Stimulated activated effector memory CD8-positive, alpha-beta T cell treated with anti-CD3 and anti-CD28 coated beads, Interleukin-12 subunit alpha, Interleukin-12 subunit beta, amount 100 ng/mL, for 72 hours (primary cell): ENCODE results near the gene PKD2.

Experiments
- ATAC-seq: fragments of 150-1000 bp; cut with Tn5 transposase; 2 replicates; pipeline ENCODE4 v1.10.0; 2021
- DNase-seq, 2 donors: peaks; one replicate each; pipeline ENCODE4 v3.0.0; 2021 to 2022; ENCODE audit warnings: low spot score in 2 of 2
- H3K27ac Mint-ChIP-seq: one replicate; pipeline ENCODE4 v1.8.0; 2022; ENCODE audit warnings: mild to moderate bottlenecking, mixed read lengths
- H3K36me3 Mint-ChIP-seq: one replicate; pipeline ENCODE4 v1.8.0; 2022; ENCODE audit warnings: mild to moderate bottlenecking, mixed read lengths
- H3K4me1 Mint-ChIP-seq: one replicate; pipeline ENCODE4 v1.8.0; 2022; ENCODE audit warnings: mixed read lengths
- H3K4me3 Mint-ChIP-seq: one replicate; pipeline ENCODE4 v1.8.0; 2022; ENCODE audit warnings: mild to moderate bottlenecking, mixed read lengths
- H3K9me3 Mint-ChIP-seq: one replicate; pipeline ENCODE4 v1.8.0; 2022; ENCODE audit warnings: mixed read lengths

Gene PKD2

GRCh38 chr4:88062311-88062710 is 54.9 kb downstream of the PKD2 start:
- ATAC-seq (no peak), DNase-seq (no peak)
- Mint-ChIP-seq H3K4me3 (no peak overlapping the region), H3K4me1 (no peaks in the 10 kb centered on the region), H3K27ac (no peak overlapping the region), H3K36me3 (peaks cover 68% of the 10 kb centered on the region), H3K9me3 (no peaks in the 10 kb centered on the region)

DNA sequence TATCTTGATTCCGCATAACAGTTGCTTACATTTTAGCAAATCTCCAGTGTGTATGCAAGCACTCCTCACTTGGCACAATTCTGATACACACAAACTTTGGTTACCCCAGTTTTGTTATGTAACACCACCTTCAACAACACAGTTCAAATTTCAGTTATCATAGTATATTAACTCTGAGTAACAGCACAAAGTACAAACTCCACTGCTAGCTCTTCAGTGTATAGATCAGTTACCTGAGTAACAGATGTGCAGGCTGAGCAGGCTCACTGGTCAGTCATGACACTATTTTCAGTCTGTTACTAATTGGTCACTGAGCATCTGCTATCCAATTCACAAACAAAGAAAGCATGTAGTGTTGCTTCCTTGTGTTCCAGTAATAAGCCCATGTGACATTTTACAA is 55.4 kb downstream of the PKD2 start:
- peaks cover 68% of the 10 kb centered on the region for H3K36me3 Mint-ChIP-seq
- H3K4me1 Mint-ChIP-seq = no peaks in the 10 kb centered on the region
- H3K9me3 Mint-ChIP-seq = no peaks in the 10 kb centered on the region
- H3K27ac Mint-ChIP-seq = no peak overlapping the region
- H3K4me3 Mint-ChIP-seq = no peak overlapping the region
- ATAC-seq (no peak), DNase-seq (no peak)

GRCh38 chr4:88063634-88064296 is 56.3 kb downstream of the PKD2 start:
- no peak overlapping the region for H3K27ac Mint-ChIP-seq
- ATAC-seq (no peak), DNase-seq (no peak)
- H3K4me3 Mint-ChIP-seq = no peak overlapping the region
- no peaks in the 10 kb centered on the region for H3K9me3 Mint-ChIP-seq
- peaks cover 70% of the 10 kb centered on the region for H3K36me3 Mint-ChIP-seq
- H3K4me1 Mint-ChIP-seq = no peaks in the 10 kb centered on the region

GRCh38 chr4:88064410-88064809 is 57.0 kb downstream of the PKD2 start:
- Mint-ChIP-seq H3K4me1 (no peaks in the 10 kb centered on the region), H3K36me3 (peaks cover 72% of the 10 kb centered on the region)

GRCh38 chr4:88070031-88070430 is 62.6 kb downstream of the PKD2 start:
- H3K4me3 Mint-ChIP-seq = no peak overlapping the region
- H3K27ac Mint-ChIP-seq = no peak overlapping the region
- H3K4me1 Mint-ChIP-seq = peaks cover 4% of the 10 kb centered on the region
- H3K36me3 Mint-ChIP-seq = peaks cover 96% of the 10 kb centered on the region
- peaks cover 4% of the 10 kb centered on the region for H3K9me3 Mint-ChIP-seq
- no peak for DNase-seq
- ATAC-seq = no peak

More at GRCh38 chr4:88064410-88064809, 57.0 kb downstream of the PKD2 start:
- no peaks in the 10 kb centered on the region for H3K9me3 Mint-ChIP-seq
- ATAC-seq = no peak
- no peak for DNase-seq
- no peak overlapping the region for H3K27ac Mint-ChIP-seq
- no peak overlapping the region for H3K4me3 Mint-ChIP-seq

DNA sequence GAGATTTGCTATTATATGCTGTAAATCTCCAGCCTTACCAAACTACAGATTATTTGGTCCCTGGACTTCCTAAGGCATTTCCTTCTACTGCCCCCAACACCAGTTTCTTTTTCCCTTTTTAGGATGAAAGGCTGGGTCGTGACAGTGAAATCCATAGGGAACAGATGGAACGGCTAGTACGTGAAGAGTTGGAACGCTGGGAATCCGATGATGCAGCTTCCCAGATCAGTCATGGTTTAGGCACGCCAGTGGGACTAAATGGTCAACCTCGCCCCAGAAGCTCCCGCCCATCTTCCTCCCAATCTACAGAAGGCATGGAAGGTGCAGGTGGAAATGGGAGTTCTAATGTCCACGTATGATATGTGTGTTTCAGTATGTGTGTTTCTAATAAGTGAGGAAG is 67.9 kb downstream of the PKD2 start:
- no peak for DNase-seq
- peaks cover 58% of the 10 kb centered on the region for H3K36me3 Mint-ChIP-seq
- H3K9me3 Mint-ChIP-seq = peaks cover 4% of the 10 kb centered on the region
- no peak overlapping the region for H3K4me3 Mint-ChIP-seq
- no peaks in the 10 kb centered on the region for H3K4me1 Mint-ChIP-seq
- ATAC-seq = no peak
- H3K27ac Mint-ChIP-seq = no peak overlapping the region

- H3K9me3 Mint-ChIP-seq = no peaks in the 10 kb centered on the region
- no peaks in the 10 kb centered on the region for H3K4me1 Mint-ChIP-seq
- H3K27ac Mint-ChIP-seq = no peak overlapping the region
- no peak for DNase-seq
- H3K4me3 Mint-ChIP-seq = no peak overlapping the region
- H3K36me3 Mint-ChIP-seq = peaks cover 32% of the 10 kb centered on the region
- no peak for ATAC-seq
Measured at GRCh38 chr4:88077911-88078524, 70.6 kb downstream of the PKD2 start.

DNA sequence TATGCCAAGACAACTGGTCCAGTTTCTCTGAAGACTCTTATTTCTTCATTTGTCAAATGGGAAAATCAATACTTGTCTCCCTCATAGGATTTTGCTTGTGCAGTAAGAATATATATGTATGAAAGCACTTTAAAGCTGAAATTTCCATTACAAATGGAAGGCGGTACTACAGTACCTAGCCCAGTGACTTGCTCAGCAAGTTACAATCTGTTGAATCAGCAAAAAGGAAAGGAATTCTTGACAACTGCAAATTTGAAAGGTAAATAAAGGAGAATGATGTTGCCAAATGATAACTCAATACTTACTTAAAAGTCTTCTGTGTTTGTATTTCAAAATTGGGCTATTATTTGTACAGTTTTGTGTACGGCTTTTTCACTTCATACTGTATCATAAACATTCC is 71.1 kb downstream of the PKD2 start:
- ATAC-seq (no peak), DNase-seq (no peak)
- no peaks in the 10 kb centered on the region for H3K4me1 Mint-ChIP-seq
- no peaks in the 10 kb centered on the region for H3K9me3 Mint-ChIP-seq
- H3K36me3 Mint-ChIP-seq = peaks cover 28% of the 10 kb centered on the region
- H3K27ac Mint-ChIP-seq = no peak overlapping the region
- H3K4me3 Mint-ChIP-seq = no peak overlapping the region

- Mint-ChIP-seq H3K4me1 (no peaks in the 10 kb centered on the region), H3K36me3 (peaks cover 8% of the 10 kb centered on the region), H3K27ac (no peak overlapping the region), H3K4me3 (no peak overlapping the region), H3K9me3 (no peaks in the 10 kb centered on the region)
- no peak for DNase-seq
- ATAC-seq = no peak
Measured at GRCh38 chr4:88080626-88081025, 73.2 kb downstream of the PKD2 start.

DNA sequence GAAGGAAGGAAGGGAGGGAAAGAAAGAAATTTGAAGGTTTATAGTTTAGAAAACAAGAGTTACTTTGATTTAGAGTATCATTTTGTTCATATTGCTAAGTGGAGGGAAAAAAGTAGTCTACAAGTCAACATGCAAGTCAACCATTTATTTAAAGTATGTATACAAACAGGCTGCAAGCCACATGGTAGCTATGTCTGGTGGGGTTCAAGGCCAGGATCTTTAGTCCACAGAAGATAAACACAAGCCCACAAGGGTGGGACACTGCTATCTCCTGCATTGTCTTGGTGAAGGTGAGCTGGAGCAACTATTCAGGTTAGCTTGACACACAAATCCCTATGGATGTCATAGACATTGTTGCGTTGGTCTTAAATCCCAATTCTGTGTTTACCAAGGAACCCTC is 79.6 kb downstream of the PKD2 start:
- H3K4me3 Mint-ChIP-seq = no peak overlapping the region
- no peaks in the 10 kb centered on the region for H3K36me3 Mint-ChIP-seq
- H3K9me3 Mint-ChIP-seq = no peaks in the 10 kb centered on the region
- DNase-seq = no peak
- no peak overlapping the region for H3K27ac Mint-ChIP-seq
- ATAC-seq = no peak
- no peaks in the 10 kb centered on the region for H3K4me1 Mint-ChIP-seq

GRCh38 chr4:88090898-88091297 is 83.5 kb downstream of the PKD2 start:
- ATAC-seq = no peak
- Mint-ChIP-seq H3K9me3 (no peaks in the 10 kb centered on the region), H3K27ac (no peak overlapping the region), H3K36me3 (no peaks in the 10 kb centered on the region), H3K4me1 (no peaks in the 10 kb centered on the region), H3K4me3 (no peak overlapping the region)
- no peak for DNase-seq

- no peak for DNase-seq
- Mint-ChIP-seq H3K36me3 (no peaks in the 10 kb centered on the region), H3K27ac (no peak overlapping the region), H3K4me3 (no peak overlapping the region), H3K4me1 (no peaks in the 10 kb centered on the region), H3K9me3 (no peaks in the 10 kb centered on the region)
- ATAC-seq = no peak
Measured at GRCh38 chr4:88091378-88091777, 83.9 kb downstream of the PKD2 start.

DNA sequence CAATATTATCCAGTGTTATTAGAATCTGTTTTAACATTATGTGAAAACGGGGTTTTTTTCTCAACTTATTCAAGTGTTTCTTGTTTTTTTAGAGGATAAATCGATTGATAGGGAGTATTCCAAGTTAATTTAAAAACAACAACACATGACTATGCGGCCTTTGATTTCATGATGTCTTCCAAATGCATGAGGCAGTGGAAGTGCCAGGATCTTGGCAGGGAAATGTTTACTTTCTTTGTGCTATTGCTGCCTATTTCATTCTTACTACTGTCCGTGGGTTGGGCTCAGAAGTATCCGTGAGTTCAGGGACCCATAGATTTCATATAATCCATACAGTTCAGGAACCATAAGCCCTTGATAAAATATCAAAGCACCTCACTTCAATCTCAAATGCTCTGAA is 86.4 kb downstream of the PKD2 start:
- ATAC-seq = no peak
- Mint-ChIP-seq H3K36me3 (no peaks in the 10 kb centered on the region), H3K9me3 (no peaks in the 10 kb centered on the region), H3K4me3 (no peak overlapping the region), H3K27ac (no peak overlapping the region), H3K4me1 (no peaks in the 10 kb centered on the region)
- DNase-seq = no peak

DNA sequence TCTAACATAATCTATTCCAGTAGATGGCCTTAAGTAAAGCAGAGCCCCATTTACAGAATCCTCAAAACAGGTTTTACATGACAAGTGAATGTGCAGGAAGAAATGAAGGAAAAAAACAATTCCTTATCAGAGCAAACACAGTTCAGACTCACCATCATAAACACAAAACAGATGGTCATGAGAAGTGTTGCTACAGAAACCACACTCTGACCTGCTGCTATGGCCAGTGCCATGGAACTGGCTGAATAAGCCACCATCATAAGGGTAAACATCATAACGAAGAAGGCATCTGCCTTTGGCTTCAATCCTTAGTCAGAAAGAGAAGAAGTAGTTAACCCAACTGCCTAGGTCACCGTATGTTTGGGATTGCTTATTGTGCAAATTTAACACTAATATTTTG is 89.9 kb downstream of the PKD2 start:
- Mint-ChIP-seq H3K4me3 (no peak overlapping the region), H3K4me1 (no peaks in the 10 kb centered on the region), H3K36me3 (no peaks in the 10 kb centered on the region), H3K27ac (no peak overlapping the region), H3K9me3 (no peaks in the 10 kb centered on the region)
- DNase-seq = no peak
- ATAC-seq = no peak

DNA sequence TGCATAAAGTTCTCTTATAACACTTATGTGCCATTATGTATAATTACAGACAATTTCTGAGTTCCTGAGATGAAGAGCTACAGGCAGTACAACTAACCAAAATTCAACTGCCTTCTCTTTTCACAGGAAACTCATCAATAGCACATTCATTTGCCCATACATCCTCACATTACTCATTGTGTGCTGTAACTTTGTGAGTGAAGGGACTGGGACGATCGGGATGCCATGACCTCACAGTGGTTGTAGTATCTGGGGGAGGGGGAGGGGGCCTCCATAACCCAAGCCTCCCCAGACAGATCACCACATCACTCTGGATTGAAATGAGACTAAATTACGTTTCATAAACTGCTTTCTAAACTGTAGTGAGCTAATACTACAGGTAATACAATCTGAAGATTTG is 90.3 kb downstream of the PKD2 start:
- ATAC-seq (no peak), DNase-seq (no peak)
- Mint-ChIP-seq H3K27ac (no peak overlapping the region), H3K4me1 (no peaks in the 10 kb centered on the region), H3K36me3 (no peaks in the 10 kb centered on the region), H3K9me3 (no peaks in the 10 kb centered on the region), H3K4me3 (no peak overlapping the region)

DNA sequence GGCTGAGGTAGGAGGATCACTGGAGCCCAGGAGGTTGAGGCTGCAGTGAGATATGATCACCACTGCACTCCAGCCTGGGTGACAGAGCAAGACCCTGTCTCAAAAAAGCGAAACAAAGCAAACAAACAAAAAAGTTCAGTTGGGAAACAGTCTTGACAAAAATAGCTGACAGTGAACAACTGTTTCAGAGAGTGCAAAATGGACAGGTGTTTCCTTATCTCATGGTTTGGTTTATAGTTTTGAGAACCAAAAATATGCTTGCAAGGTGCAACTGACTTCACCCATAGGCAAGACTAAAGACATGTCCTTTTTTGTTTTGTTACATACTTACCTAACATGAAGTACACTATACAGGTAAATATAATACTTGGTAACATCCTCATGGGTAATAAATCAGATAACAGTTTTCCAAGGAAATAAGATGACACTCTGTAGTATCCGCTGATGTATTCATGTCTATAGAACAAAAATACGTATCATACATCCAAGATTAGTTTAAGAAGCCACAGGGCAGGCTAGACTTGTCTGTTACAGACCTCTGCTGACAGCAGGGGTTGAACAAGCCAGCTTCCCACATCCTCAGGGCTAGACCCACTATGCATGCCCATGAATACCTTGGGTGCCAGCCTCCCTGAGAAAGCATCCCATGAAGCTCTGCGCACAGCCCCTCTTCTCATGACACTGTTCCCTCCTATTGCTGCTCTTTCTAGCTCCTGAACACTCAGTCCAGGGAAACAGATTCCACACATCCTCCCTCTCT is 91.7 kb downstream of the PKD2 start:
- Mint-ChIP-seq H3K36me3 (no peaks in the 10 kb centered on the region), H3K4me1 (no peaks in the 10 kb centered on the region), H3K27ac (no peak overlapping the region), H3K4me3 (no peak overlapping the region), H3K9me3 (no peaks in the 10 kb centered on the region)
- DNase-seq (no peak), ATAC-seq (no peak)
